IMR-90 (cell line): Measurements from ENCODE around the gene PHF8. TPM values are rescaled to one million over a fixed set of nuclear protein-coding genes. Genes with fewer than 3 reads are reported as not detected.

Source experiments
- ATAC-seq: fragments of 200-7000 bp; cut with Tn5 transposase; 2 replicates; pipeline ENCODE4 v1.9.1; 2020; ENCODE audit warnings: low read depth, mild to moderate bottlenecking, moderate library complexity
- BruUV-seq: library from RNA; stranded (reverse); fragments of 400-500 nt; replicated peaks from 2 replicates; lab custom pipeline; 2021; lab: Mats Ljungman, UMichigan
- CTCF ChIA-PET: fragments of 300-600 bp; formaldehyde crosslinking; extraction: SDS; loops from one replicate; lab custom pipeline; 2021; ENCODE audit warnings: antibody characterized with exemption; lab: Yijun Ruan, JAX
- POLR2A ChIA-PET: fragments of 300-600 bp; sonication (Branson Sonifier 250); formaldehyde crosslinking; loops from one replicate; lab custom pipeline; 2022; ENCODE audit warnings: antibody characterized with exemption; ENCODE audit not compliant: unreplicated experiment; lab: Charles Lee
- DNase-seq: peaks from one replicate; pipeline ENCODE4 v3.0.0; 2013
- H2AFZ ChIP-seq: replicated peaks from 2 replicates; pipeline ENCODE3; 2013; ENCODE audit warnings: low read length, mild to moderate bottlenecking; ENCODE audit not compliant: poor library complexity
- H2AK5ac ChIP-seq: 2 replicates; pipeline ENCODE4 v1.6.1; 2013; ENCODE audit warnings: low read depth, low read length, inconsistent platforms
- H2AK9ac ChIP-seq: replicated peaks from 2 replicates; pipeline ENCODE3; 2013; ENCODE audit warnings: mild to moderate bottlenecking, low read depth, low read length, moderate library complexity; ENCODE audit not compliant: poor library complexity
- H2BK120ac ChIP-seq: 2 replicates; pipeline ENCODE4 v1.6.1; 2013; ENCODE audit warnings: low read depth, low read length, inconsistent platforms
- H2BK15ac ChIP-seq: 3 replicates; pipeline ENCODE4 v1.6.1; 2013; ENCODE audit warnings: low read depth, low read length, inconsistent platforms
- H2BK20ac ChIP-seq: 2 replicates; pipeline ENCODE4 v1.6.1; 2013; ENCODE audit warnings: low read depth, mild to moderate bottlenecking, inconsistent platforms, low read length, moderate library complexity
- H2BK5ac ChIP-seq: 2 replicates; pipeline ENCODE4 v1.6.1; 2013; ENCODE audit warnings: mild to moderate bottlenecking, low read depth, low read length, inconsistent platforms; ENCODE audit not compliant: poor library complexity, severe bottlenecking
- H3K14ac ChIP-seq: replicated peaks from 2 replicates; pipeline ENCODE4 v1.6.1; 2013; ENCODE audit warnings: low read depth, low read length, inconsistent platforms
- H3K18ac ChIP-seq: 2 replicates; pipeline ENCODE4 v1.6.1; 2013; ENCODE audit warnings: low read depth, low read length, control low read depth
- H3K23ac ChIP-seq: 2 replicates; pipeline ENCODE4 v1.6.1; 2013; ENCODE audit warnings: low read depth, low read length, inconsistent platforms
- H3K27ac ChIP-seq: 2 replicates; pipeline ENCODE4 v1.5.1; 2013; ENCODE audit warnings: mild to moderate bottlenecking, control low read depth, low read length; ENCODE audit not compliant: insufficient read depth
- H3K27me3 ChIP-seq: 2 replicates; pipeline ENCODE4 v1.6.1; 2013; ENCODE audit warnings: low read length; ENCODE audit not compliant: control insufficient read depth, insufficient read depth
- H3K36me3 ChIP-seq: 2 replicates; pipeline ENCODE4 v1.6.1; 2013; ENCODE audit warnings: low read length, mixed read lengths; ENCODE audit not compliant: control insufficient read depth, insufficient read depth
- H3K4ac ChIP-seq: 2 replicates; pipeline ENCODE4 v1.6.1; 2013; ENCODE audit warnings: low read depth, low read length, inconsistent platforms
- H3K4me1 ChIP-seq: 2 replicates; pipeline ENCODE4 v1.6.1; 2013; ENCODE audit warnings: low read length, mixed read lengths; ENCODE audit not compliant: control insufficient read depth, insufficient read depth
- H3K4me2 ChIP-seq: 2 replicates; pipeline ENCODE4 v1.6.1; 2013; ENCODE audit warnings: low read depth, mild to moderate bottlenecking, control low read depth, low read length, moderate library complexity
- H3K4me3 ChIP-seq: 2 replicates; pipeline ENCODE4 v1.5.1; 2013; ENCODE audit warnings: low read depth, mild to moderate bottlenecking, control low read depth, low read length, moderate library complexity; ENCODE audit not compliant: insufficient read depth
- H3K56ac ChIP-seq: 2 replicates; pipeline ENCODE4 v1.6.1; 2013; ENCODE audit warnings: low read length, inconsistent platforms; ENCODE audit not compliant: insufficient read depth; ENCODE audit errors: extremely low read depth
- H3K79me1 ChIP-seq, 2 experiments: 2 replicates each; pipeline ENCODE4 v1.6.1; 2013; ENCODE audit warnings: low read length in 2 of 2, inconsistent platforms in 1 of 2, low read depth in 1 of 2
- H3K9ac ChIP-seq: 2 replicates; pipeline ENCODE4 v1.6.1; 2013; ENCODE audit warnings: low read depth, low read length, control low read depth
- H3K9me1 ChIP-seq: 2 replicates; pipeline ENCODE4 v1.6.1; 2013; ENCODE audit warnings: low read length, inconsistent platforms; ENCODE audit not compliant: insufficient read depth
- H3K9me3 ChIP-seq: 2 replicates; pipeline ENCODE4 v1.6.1; 2013; ENCODE audit warnings: low read length; ENCODE audit not compliant: control insufficient read depth, insufficient read depth
- H4K20me1 ChIP-seq: 2 replicates; pipeline ENCODE4 v1.6.1; 2013; ENCODE audit warnings: low read length, inconsistent platforms; ENCODE audit not compliant: insufficient read depth
- H4K5ac ChIP-seq: 2 replicates; pipeline ENCODE4 v1.6.1; 2013; ENCODE audit warnings: mild to moderate bottlenecking, low read depth, low read length, control low read depth
- H4K8ac ChIP-seq, 2 experiments: 2 replicates each; pipeline ENCODE4 v1.6.1; 2013; ENCODE audit warnings: low read depth in 2 of 2, low read length in 2 of 2, control low read depth in 1 of 2, inconsistent platforms in 1 of 2
- H4K91ac ChIP-seq: 2 replicates; pipeline ENCODE4 v1.6.1; 2013; ENCODE audit warnings: low read depth, low read length, inconsistent platforms; ENCODE audit not compliant: insufficient read depth
- RFX5 ChIP-seq: IDR thresholded peaks from 2 replicates; pipeline ENCODE4 v1.8.0; 2012; ENCODE audit warnings: low read depth, mild to moderate bottlenecking, low read length, moderate library complexity
- WGBS, 2 experiments: methylation state at CpG; one replicate each; pipeline versions ENCODE4 v1.1.5 to v1.1.7; 2013; ENCODE audit warnings: missing lambda C conversion rate in 2 of 2; ENCODE audit not compliant: insufficient read length in 1 of 2; ENCODE audit errors: extremely low coverage in 2 of 2; 5-methylcytosine and 5-hydroxymethylcytosine counted together
- dilution Hi-C: fragments of 300-500 bp; cut with HindIII; formaldehyde crosslinking; loops from one replicate; pipeline ENCODE4 v1.14.3; 2018; ENCODE audit warnings: low sequenced_read_pairs; ENCODE audit not compliant: unreplicated experiment
- in situ Hi-C: fragments of 300-500 bp; cut with MboI; formaldehyde crosslinking; loops from 3 replicates; pipeline ENCODE4 v1.14.3; 2019; ENCODE audit warnings: low sequenced_read_pairs, inconsistent platforms, mixed read lengths
- intact Hi-C: fragments of 100-400 bp; cut with micrococcal nuclease; formaldehyde crosslinking; loops from 2 replicates; pipeline ENCODE4 v1.10.0; 2022
- polyA plus RNA-seq, 3 experiments: library from polyadenylated mRNA; depleted of rRNA; stranded (reverse); fragments of >200 nt; gene quantifications; 2 replicates each; pipeline ENCODE4 v1.2.3, GENCODE V29; 2012; ENCODE audit warnings: low replicate concordance in 1 of 3
- total RNA-seq: library from RNA; depleted of rRNA; stranded (reverse); fragments of >200 nt; gene quantifications from 2 replicates; pipeline ENCODE4 v1.2.3, GENCODE V29; 2012

Gene PHF8
- total and polyA plus RNA-seq, 2 of the 4 experiments (the other 2 are of a cell fraction): 12.8 to 15.2 TPM

GRCh38 chrX:54030329-54030728 is 13.9 kb downstream of the PHF8 start:
- TF ChIP-seq RFX5: no peak
- Histone ChIP-seq H4K91ac (no peak overlapping the region), H3K18ac (no peak overlapping the region), H3K27ac (no peak overlapping the region), H3K4me1 (no peaks in the 10 kb centered on the region), H3K23ac (no peak overlapping the region), H3K4me3 (no peak overlapping the region), H3K14ac (no peak overlapping the region), H3K9me1 (no peaks in the 10 kb centered on the region; the same call in 1 of the 2 replicates), H2AK9ac (no peak overlapping the region), H2BK5ac (no peak overlapping the region), H4K8ac (no peak overlapping the region), H3K36me3 (peaks cover 14% of the 10 kb centered on the region), H2BK15ac (no peak overlapping the region), H3K9ac (no peak overlapping the region), H3K56ac (no peak overlapping the region), H3K4me2 (no peak overlapping the region), H3K4ac (no peak overlapping the region), H4K20me1 (no peaks in the 10 kb centered on the region), H3K27me3 (peaks cover under 1% of the 10 kb centered on the region; the same call in 1 of the 2 replicates), H3K79me1 (peaks cover 4 to 9% of the 10 kb centered on the region in 2 experiments; a peak in 2 of 4 replicates), H2AFZ (no peak overlapping the region), H4K5ac (no peak overlapping the region), H2BK20ac (no peak overlapping the region), H2BK120ac (no peak overlapping the region), H3K9me3 (no peaks in the 10 kb centered on the region), H2AK5ac (no peak overlapping the region)
- dilution Hi-C loops (no loop called here), in situ Hi-C loops (loop anchor here (25.0 kb wide), 1 partner anchor 407 kb away; the partner anchor contains the start of gene TSR2), intact Hi-C loops (no loop called here)
- POLR2A ChIA-PET: no interaction called here
- DNase-seq (no peak), ATAC-seq (no peak)
- no CpG with 5 or more reads among the region's 4 CpGs for WGBS, 2 experiments
- BruUV-seq: no TSS peak
- CTCF ChIA-PET: interaction anchor here (0.5 kb wide), 2 partner anchors 42 to 73 kb away, joined by 3 to 5 read pairs; no protein-coding TSS in a partner anchor
